ENCODE data around the gene FRMD3.

The FRMD3 gene

GRCh38 chr9:83489961-83490360 is 48.2 kb downstream of the FRMD3 start:
- H3K4me2 ChIP-seq (ENCODE audit: low read length): no peak overlapping the region

GRCh38 chr9:83484990-83485389 is 53.2 kb downstream of the FRMD3 start:
- H3K9me3 ChIP-seq (ENCODE audit: control insufficient read depth, low read length): no peaks in the 10 kb centered on the region
- H3K27ac ChIP-seq: no peak overlapping the region
- no peak overlapping the region for H2AFZ ChIP-seq
- no peak overlapping the region for H3K9ac ChIP-seq
- TF ChIP-seq CTCF (IDR thresholded peaks at IDR 0.05): no peak
- H3K4me3 ChIP-seq (ENCODE audit: low read depth, low read length): no peak overlapping the region
- peaks cover 4% of the 10 kb centered on the region for H3K79me2 ChIP-seq
- no peak overlapping the region for H3K4me2 ChIP-seq (ENCODE audit: low read length)
- no peaks in the 10 kb centered on the region for H3K27me3 ChIP-seq (ENCODE audit: control insufficient read depth, insufficient read depth, low read length)
- H3K36me3 ChIP-seq (ENCODE audit: control insufficient read depth, insufficient read depth, low read length): no peaks in the 10 kb centered on the region
- no peaks in the 10 kb centered on the region for H3K4me1 ChIP-seq

More at GRCh38 chr9:83489961-83490360, 48.2 kb downstream of the FRMD3 start:
- H2AFZ ChIP-seq: no peak overlapping the region
- no peaks in the 10 kb centered on the region for H3K36me3 ChIP-seq (ENCODE audit: control insufficient read depth, insufficient read depth, low read length)
- H3K9me3 ChIP-seq (ENCODE audit: control insufficient read depth, low read length): no peaks in the 10 kb centered on the region
- TF ChIP-seq CTCF (IDR thresholded peaks at IDR 0.05): no peak
- peaks cover 14% of the 10 kb centered on the region for H3K79me2 ChIP-seq
- H3K4me1 ChIP-seq: peaks cover 11% of the 10 kb centered on the region
- no peak overlapping the region for H3K9ac ChIP-seq
- H3K27ac ChIP-seq: no peak overlapping the region
- H3K4me3 ChIP-seq (ENCODE audit: low read depth, low read length): no peak overlapping the region
- no peaks in the 10 kb centered on the region for H3K27me3 ChIP-seq (ENCODE audit: control insufficient read depth, insufficient read depth, low read length)

- Histone ChIP-seq H3K27me3 (ENCODE audit: control insufficient read depth, insufficient read depth, low read length) (no peaks in the 10 kb centered on the region), H3K4me3 (ENCODE audit: low read depth, low read length) (no peak overlapping the region), H3K4me2 (ENCODE audit: low read length) (no peak overlapping the region), H2AFZ (no peak overlapping the region), H3K4me1 (no peaks in the 10 kb centered on the region), H3K9ac (no peak overlapping the region), H3K36me3 (ENCODE audit: control insufficient read depth, insufficient read depth, low read length) (no peaks in the 10 kb centered on the region), H3K27ac (no peak overlapping the region), H3K79me2 (peaks cover 8% of the 10 kb centered on the region), H3K9me3 (ENCODE audit: control insufficient read depth, low read length) (no peaks in the 10 kb centered on the region)
- no peak for TF ChIP-seq CTCF (IDR thresholded peaks at IDR 0.05)
Observed at GRCh38 chr9:83483223-83483622, 55.0 kb downstream of the FRMD3 start.

- H3K27ac ChIP-seq: no peak overlapping the region
- H3K36me3 ChIP-seq (ENCODE audit: control insufficient read depth, insufficient read depth, low read length): no peaks in the 10 kb centered on the region
- peaks cover 19% of the 10 kb centered on the region for H3K79me2 ChIP-seq
- no peak overlapping the region for H3K4me2 ChIP-seq (ENCODE audit: low read length)
- TF ChIP-seq CTCF (IDR thresholded peaks at IDR 0.05): no peak
- H3K9me3 ChIP-seq (ENCODE audit: control insufficient read depth, low read length): no peaks in the 10 kb centered on the region
- no peaks in the 10 kb centered on the region for H3K27me3 ChIP-seq (ENCODE audit: control insufficient read depth, insufficient read depth, low read length)
- H3K4me1 ChIP-seq: peaks cover 4% of the 10 kb centered on the region
- H2AFZ ChIP-seq: no peak overlapping the region
- H3K4me3 ChIP-seq (ENCODE audit: low read depth, low read length): no peak overlapping the region
- H3K9ac ChIP-seq: no peak overlapping the region
Observed at GRCh38 chr9:83479765-83480164, 58.4 kb downstream of the FRMD3 start.

- H3K9ac ChIP-seq: no peak overlapping the region
- peaks cover 23% of the 10 kb centered on the region for H3K79me2 ChIP-seq
- TF ChIP-seq CTCF (IDR thresholded peaks at IDR 0.05): no peak
- H3K4me3 ChIP-seq (ENCODE audit: low read depth, low read length): no peak overlapping the region
- H3K4me2 ChIP-seq (ENCODE audit: low read length): no peak overlapping the region
- H2AFZ ChIP-seq: no peak overlapping the region
- no peaks in the 10 kb centered on the region for H3K36me3 ChIP-seq (ENCODE audit: control insufficient read depth, insufficient read depth, low read length)
- H3K9me3 ChIP-seq (ENCODE audit: control insufficient read depth, low read length): no peaks in the 10 kb centered on the region
- no peaks in the 10 kb centered on the region for H3K27me3 ChIP-seq (ENCODE audit: control insufficient read depth, insufficient read depth, low read length)
- H3K27ac ChIP-seq: no peak overlapping the region
- peaks cover 20% of the 10 kb centered on the region for H3K4me1 ChIP-seq
Observed at GRCh38 chr9:83477571-83477970, 60.6 kb downstream of the FRMD3 start.
